ENCODE data around the gene CAPZB. TPM values are rescaled to one million over a fixed set of nuclear protein-coding genes. Genes with fewer than 3 reads are reported as not detected.

Gene CAPZB
- total and polyA plus RNA-seq, 10 donors = 139 to 386 (median 277) TPM

DNA sequence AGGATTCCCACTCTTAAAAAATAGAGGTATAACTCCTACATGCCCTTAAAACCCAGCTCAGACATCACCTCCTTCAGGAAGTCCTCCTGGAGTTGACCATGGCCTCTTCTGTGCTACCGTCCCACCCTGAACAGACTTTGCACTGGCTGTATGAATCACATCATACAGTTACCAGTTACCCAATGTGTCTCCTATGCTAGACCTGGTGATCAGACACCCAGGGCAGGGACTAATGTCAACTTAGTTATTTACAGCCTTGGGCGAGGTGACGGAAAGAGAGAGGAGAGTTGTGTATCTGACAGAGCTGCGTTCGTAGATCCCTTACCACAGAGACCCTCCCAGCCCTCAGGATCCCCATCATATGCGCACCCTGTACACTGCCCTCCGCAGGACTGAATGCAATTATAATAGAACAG, 100.6 kb downstream of the CAPZB start:
- Histone ChIP-seq H3K27me3 (replicated peaks in 1 of 7) (no peaks in the 10 kb centered on the region), H3K27ac (peak overlapping the region in 1 of 8 donors; percentile 33), H3K4me1 (peaks cover 9 to 55% (median 37%) of the 10 kb centered on the region in 6 donors), H3K36me3 (peaks cover 0 to 81% (median 53%) of the 10 kb centered on the region in 6 donors), H3K4me3 (no peak overlapping the region), H3K9me3 (no peaks in the 10 kb centered on the region)
- no peak for DNase-seq
- intact Hi-C loops (cut with DNase I; ENCODE audit: low total_unique reads) = no loop called here
- 93 to 98% (median 96%) methylated on average over 7 of the region's 7 CpGs for WGBS, 5 donors
- TF ChIP-seq POLR2A (IDR thresholded peaks at IDR 0.05) (no peak), POLR2AphosphoS5 (IDR thresholded peaks at IDR 0.05) (no peak)
- TF ChIP-seq, protein P1, sequence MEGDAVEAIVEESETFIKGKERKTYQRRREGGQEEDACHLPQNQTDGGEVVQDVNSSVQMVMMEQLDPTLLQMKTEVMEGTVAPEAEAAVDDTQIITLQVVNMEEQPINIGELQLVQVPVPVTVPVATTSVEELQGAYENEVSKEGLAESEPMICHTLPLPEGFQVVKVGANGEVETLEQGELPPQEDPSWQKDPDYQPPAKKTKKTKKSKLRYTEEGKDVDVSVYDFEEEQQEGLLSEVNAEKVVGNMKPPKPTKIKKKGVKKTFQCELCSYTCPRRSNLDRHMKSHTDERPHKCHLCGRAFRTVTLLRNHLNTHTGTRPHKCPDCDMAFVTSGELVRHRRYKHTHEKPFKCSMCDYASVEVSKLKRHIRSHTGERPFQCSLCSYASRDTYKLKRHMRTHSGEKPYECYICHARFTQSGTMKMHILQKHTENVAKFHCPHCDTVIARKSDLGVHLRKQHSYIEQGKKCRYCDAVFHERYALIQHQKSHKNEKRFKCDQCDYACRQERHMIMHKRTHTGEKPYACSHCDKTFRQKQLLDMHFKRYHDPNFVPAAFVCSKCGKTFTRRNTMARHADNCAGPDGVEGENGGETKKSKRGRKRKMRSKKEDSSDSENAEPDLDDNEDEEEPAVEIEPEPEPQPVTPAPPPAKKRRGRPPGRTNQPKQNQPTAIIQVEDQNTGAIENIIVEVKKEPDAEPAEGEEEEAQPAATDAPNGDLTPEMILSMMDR (IDR thresholded peaks at IDR 0.05 in 8 of 11, conservative IDR thresholded peaks at IDR 0.05 in 3 of 11) = no peak

- no peaks in the 10 kb centered on the region for H3K27me3 ChIP-seq (replicated peaks in 1 of 7)
- 72 to 88% (median 77%) methylated on average over 4 of the region's 4 CpGs for WGBS, 5 donors
- TF ChIP-seq POLR2AphosphoS5 (IDR thresholded peaks at IDR 0.05) = peak in 2 of 3 donors; percentile 30 to 48
- TF ChIP-seq, protein P1 (IDR thresholded peaks at IDR 0.05 in 8 of 11, conservative IDR thresholded peaks at IDR 0.05 in 3 of 11) = no peak
- no peak overlapping the region for H3K4me3 ChIP-seq
- intact Hi-C loops (cut with DNase I; ENCODE audit: low total_unique reads) = no loop called here
- peaks cover 0 to 88% (median 60%) of the 10 kb centered on the region in 6 donors for H3K36me3 ChIP-seq
- H3K27ac ChIP-seq = peak overlapping the region in 1 of 8 donors; percentile 33
- no peaks in the 10 kb centered on the region for H3K9me3 ChIP-seq
- no peak for DNase-seq
- peaks cover 6 to 51% (median 32%) of the 10 kb centered on the region in 6 donors for H3K4me1 ChIP-seq
Observed at GRCh38 chr1:19384113-19384512, 101.2 kb downstream of the CAPZB start.

- intact Hi-C loops (cut with DNase I; ENCODE audit: low total_unique reads) = no loop called here
- H3K36me3 ChIP-seq = peaks cover 0 to 99% (median 77%) of the 10 kb centered on the region in 6 donors
- no peak overlapping the region for H3K27ac ChIP-seq
- H3K9me3 ChIP-seq = no peaks in the 10 kb centered on the region
- TF ChIP-seq POLR2A (IDR thresholded peaks at IDR 0.05) = no peak
- TF ChIP-seq, protein P1 (IDR thresholded peaks at IDR 0.05 in 8 of 11, conservative IDR thresholded peaks at IDR 0.05 in 3 of 11) = no peak
- TF ChIP-seq POLR2AphosphoS5 (IDR thresholded peaks at IDR 0.05) = no peak
- H3K27me3 ChIP-seq (replicated peaks in 1 of 7) = no peaks in the 10 kb centered on the region
- DNase-seq = no peak
- WGBS, 5 donors = 66 to 82% (median 79%) methylated on average over 4 of the region's 4 CpGs
- H3K4me3 ChIP-seq = no peak overlapping the region
- peaks cover 0 to 35% (median 17%) of the 10 kb centered on the region in 6 donors for H3K4me1 ChIP-seq
Observed at GRCh38 chr1:19382222-19382621, 103.1 kb downstream of the CAPZB start.

- TF ChIP-seq, protein P1 (IDR thresholded peaks at IDR 0.05 in 8 of 11, conservative IDR thresholded peaks at IDR 0.05 in 3 of 11) = no peak
- TF ChIP-seq POLR2A (IDR thresholded peaks at IDR 0.05) = no peak
- TF ChIP-seq POLR2AphosphoS5 (IDR thresholded peaks at IDR 0.05) = no peak
- no peak for DNase-seq
- Histone ChIP-seq H3K4me1 (peaks cover 0 to 25% (median 14%) of the 10 kb centered on the region in 6 donors), H3K4me3 (no peak overlapping the region), H3K27ac (no peak overlapping the region), H3K36me3 (peaks cover 0 to 100% (median 86%) of the 10 kb centered on the region in 6 donors), H3K9me3 (no peaks in the 10 kb centered on the region), H3K27me3 (replicated peaks in 1 of 7) (no peaks in the 10 kb centered on the region)
- intact Hi-C loops (cut with DNase I; ENCODE audit: low total_unique reads) = no loop called here
- 76 to 88% (median 82%) methylated on average over 6 of the region's 6 CpGs for WGBS, 5 donors
Observed at GRCh38 chr1:19381261-19381660, 104.1 kb downstream of the CAPZB start.

Data from spleen (tissue), 11 donors.